PC-9 (cell line): ENCODE data around the gene SLC18B1. TPM values are rescaled to one million over a fixed set of nuclear protein-coding genes. Genes with fewer than 3 reads are reported as not detected.

Source experiments
- BruUV-seq: library from RNA; stranded (reverse); fragments of 400-500 nt; replicated peaks from 2 replicates; lab custom pipeline; 2021; lab: Mats Ljungman, UMichigan
- CTCF ChIA-PET: fragments of 300-600 bp; sonication (Branson Sonifier 250); formaldehyde crosslinking; loops from one replicate; lab custom pipeline; 2022; ENCODE audit warnings: antibody characterized with exemption; lab: Charles Lee
- POLR2A ChIA-PET: fragments of 300-600 bp; sonication (Branson Sonifier 250); formaldehyde crosslinking; loops from one replicate; lab custom pipeline; 2022; ENCODE audit warnings: antibody characterized with exemption; ENCODE audit not compliant: unreplicated experiment; lab: Charles Lee
- DNase-seq, 2 experiments: peaks; one replicate each; pipeline versions ENCODE4 v3.0.0 to v3.0.0-alpha.2; 2015 to 2022; ENCODE audit warnings: mixed read lengths in 1 of 2
- H2AFZ ChIP-seq: fragments of 200-600 bp; sonication (generic); 2 replicates; pipeline ENCODE4 v1.8.1; 2017; ENCODE audit warnings: antibody characterized with exemption
- H3F3A ChIP-seq: fragments of 200-600 bp; sonication (generic); 2 replicates; pipeline ENCODE4 v1.8.1; 2017; ENCODE audit warnings: antibody characterized with exemption, mild to moderate bottlenecking, low read depth; ENCODE audit not compliant: insufficient read depth
- H3K27ac ChIP-seq: fragments of 200-600 bp; sonication (generic); 2 replicates; pipeline ENCODE4 v1.6.1; 2016; ENCODE audit warnings: mixed run types
- H3K27me3 ChIP-seq: fragments of 200-600 bp; sonication (generic); 2 replicates; pipeline ENCODE4 v1.6.1; 2016; ENCODE audit warnings: low read depth, mixed run types; ENCODE audit not compliant: insufficient read depth
- H3K36me3 ChIP-seq: fragments of 200-600 bp; sonication (generic); 2 replicates; pipeline ENCODE4 v1.6.1; 2016; ENCODE audit warnings: low read depth, mixed run types
- H3K4me1 ChIP-seq: fragments of 200-600 bp; sonication (generic); replicated peaks from 2 replicates; pipeline ENCODE4 v1.6.1; 2016; ENCODE audit warnings: mixed run types; ENCODE audit not compliant: insufficient read depth
- H3K4me2 ChIP-seq: fragments of 200-600 bp; sonication (generic); 2 replicates; pipeline ENCODE4 v1.6.1; 2017; ENCODE audit warnings: mixed run types
- H3K4me3 ChIP-seq: fragments of 200-600 bp; sonication (generic); 2 replicates; pipeline ENCODE4 v1.6.1; 2016; ENCODE audit warnings: mixed run types
- H3K79me2 ChIP-seq: fragments of 200-600 bp; sonication (generic); 2 replicates; pipeline ENCODE4 v1.6.1; 2017; ENCODE audit warnings: low read depth, mixed run types
- H3K9me2 ChIP-seq: fragments of 200-600 bp; sonication (generic); 2 replicates; pipeline ENCODE4 v1.8.1; 2017; ENCODE audit warnings: mild to moderate bottlenecking; ENCODE audit not compliant: insufficient read depth
- H3K9me3 ChIP-seq: fragments of 200-600 bp; sonication (generic); 2 replicates; pipeline ENCODE4 v1.8.1; 2016; ENCODE audit warnings: low read depth; ENCODE audit not compliant: insufficient read depth
- H4K20me1 ChIP-seq: fragments of 200-600 bp; sonication (generic); 2 replicates; pipeline ENCODE4 v1.8.1; 2017; ENCODE audit not compliant: insufficient read depth
- EZH2 ChIP-seq: fragments of 200-600 bp; sonication (generic); IDR thresholded peaks from 2 replicates; pipeline ENCODE4 v1.8.0; 2017; ENCODE audit warnings: antibody characterized with exemption, low read depth
- intact Hi-C: fragments of 100-400 bp; cut with micrococcal nuclease; formaldehyde crosslinking; loops from one replicate; pipeline ENCODE4 v1.10.0; 2022; ENCODE audit not compliant: unreplicated experiment
- total RNA-seq: library from RNA; stranded (reverse); gene quantifications from 2 replicates; pipeline ENCODE4 v1.2.3, GENCODE V29; 2021
- TF ChIP-seq, protein P1 (sequence below): fragments of 200-600 bp; sonication (generic); conservative IDR thresholded peaks from 2 replicates; pipeline ENCODE4 v1.6.1; 2017; ENCODE audit warnings: mixed run types, antibody characterized with exemption, mild to moderate bottlenecking, moderate library complexity

SLC18B1 gene
- total RNA-seq, 1 experiment from 2014 or later = 18.0 TPM

DNA sequence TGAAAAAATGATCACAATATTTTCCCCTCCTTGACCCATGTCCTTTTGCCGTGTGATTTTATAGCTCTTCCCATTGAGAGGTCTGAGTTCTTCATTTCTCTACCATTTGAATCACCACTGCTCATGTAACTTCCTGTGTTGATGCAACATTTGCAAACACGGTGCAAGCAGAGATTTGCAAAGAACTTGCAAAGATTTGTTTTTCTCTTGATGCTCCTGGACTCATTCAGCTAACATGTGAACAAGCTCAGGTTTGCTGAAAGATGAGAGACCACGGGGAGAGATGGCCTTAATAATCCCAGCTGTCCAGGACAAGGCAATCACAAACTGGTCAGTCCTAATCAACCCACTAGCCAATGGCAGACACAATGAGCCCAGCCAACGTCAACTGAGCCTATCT lies 49.3 kb downstream of the SLC18B1 start:
- CTCF ChIA-PET = no interaction called here

DNA sequence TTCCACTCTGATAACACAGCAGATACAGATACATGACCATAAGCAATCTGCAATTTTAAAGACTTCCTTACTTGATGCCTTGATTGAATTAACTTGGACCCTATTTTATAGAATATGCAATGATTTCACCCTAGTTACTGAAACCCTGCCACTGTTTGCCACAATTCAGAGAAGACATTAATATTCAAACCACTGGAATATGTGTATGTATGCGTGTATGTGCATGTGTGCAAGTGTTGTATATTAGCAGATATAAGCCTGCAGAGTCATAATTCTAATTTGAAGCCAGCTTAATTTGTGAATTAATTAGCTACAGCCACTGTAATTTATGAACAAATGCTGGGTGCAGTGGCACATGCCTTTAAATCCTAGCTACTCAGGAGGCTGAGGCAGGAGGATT lies 50.0 kb downstream of the SLC18B1 start:
- DNase-seq = no peak
- Histone ChIP-seq H4K20me1 (no peaks in the 10 kb centered on the region), H3F3A (no peaks in the 10 kb centered on the region), H2AFZ (0 out of 2 replicates have a peak overlapping the region, but pooled peaks have one; percentile 31), H3K9me2 (no peaks in the 10 kb centered on the region), H3K4me2 (no peak overlapping the region), H3K79me2 (no peaks in the 10 kb centered on the region), H3K4me1 (no peaks in the 10 kb centered on the region), H3K9me3 (no peaks in the 10 kb centered on the region), H3K4me3 (no peak overlapping the region), H3K27ac (no peak overlapping the region), H3K36me3 (no peaks in the 10 kb centered on the region), H3K27me3 (no peaks in the 10 kb centered on the region)
- intact Hi-C loops = no loop called here
- no TSS peak for BruUV-seq
- TF ChIP-seq EZH2 = no peak
- TF ChIP-seq, protein P1, sequence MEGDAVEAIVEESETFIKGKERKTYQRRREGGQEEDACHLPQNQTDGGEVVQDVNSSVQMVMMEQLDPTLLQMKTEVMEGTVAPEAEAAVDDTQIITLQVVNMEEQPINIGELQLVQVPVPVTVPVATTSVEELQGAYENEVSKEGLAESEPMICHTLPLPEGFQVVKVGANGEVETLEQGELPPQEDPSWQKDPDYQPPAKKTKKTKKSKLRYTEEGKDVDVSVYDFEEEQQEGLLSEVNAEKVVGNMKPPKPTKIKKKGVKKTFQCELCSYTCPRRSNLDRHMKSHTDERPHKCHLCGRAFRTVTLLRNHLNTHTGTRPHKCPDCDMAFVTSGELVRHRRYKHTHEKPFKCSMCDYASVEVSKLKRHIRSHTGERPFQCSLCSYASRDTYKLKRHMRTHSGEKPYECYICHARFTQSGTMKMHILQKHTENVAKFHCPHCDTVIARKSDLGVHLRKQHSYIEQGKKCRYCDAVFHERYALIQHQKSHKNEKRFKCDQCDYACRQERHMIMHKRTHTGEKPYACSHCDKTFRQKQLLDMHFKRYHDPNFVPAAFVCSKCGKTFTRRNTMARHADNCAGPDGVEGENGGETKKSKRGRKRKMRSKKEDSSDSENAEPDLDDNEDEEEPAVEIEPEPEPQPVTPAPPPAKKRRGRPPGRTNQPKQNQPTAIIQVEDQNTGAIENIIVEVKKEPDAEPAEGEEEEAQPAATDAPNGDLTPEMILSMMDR = no peak
- ChIA-PET POLR2A (no interaction called here), CTCF (no interaction called here)

More for the DNA sequence above, 49.3 kb downstream of the SLC18B1 start:
- DNase-seq = no peak
- BruUV-seq = no TSS peak
- no peaks in the 10 kb centered on the region for H3K27me3 ChIP-seq
- POLR2A ChIA-PET = interaction anchor here (0.7 kb wide), 1 partner anchor 55 kb away, joined by 10 read pairs; no protein-coding TSS in a partner anchor
- no peaks in the 10 kb centered on the region for H3K36me3 ChIP-seq
- TF ChIP-seq, protein P1 = no peak
- TF ChIP-seq EZH2 = no peak
- H4K20me1 ChIP-seq = no peaks in the 10 kb centered on the region
- no peaks in the 10 kb centered on the region for H3K9me3 ChIP-seq
- no peak overlapping the region for H3K27ac ChIP-seq
- no peaks in the 10 kb centered on the region for H3F3A ChIP-seq
- H3K4me1 ChIP-seq = no peaks in the 10 kb centered on the region
- intact Hi-C loops = no loop called here
- no peaks in the 10 kb centered on the region for H3K79me2 ChIP-seq
- no peaks in the 10 kb centered on the region for H3K9me2 ChIP-seq
- no peak overlapping the region for H3K4me2 ChIP-seq
- H3K4me3 ChIP-seq = no peak overlapping the region
- H2AFZ ChIP-seq = peak overlapping the region; percentile 31; the same call in 1 of the 2 replicates

DNA sequence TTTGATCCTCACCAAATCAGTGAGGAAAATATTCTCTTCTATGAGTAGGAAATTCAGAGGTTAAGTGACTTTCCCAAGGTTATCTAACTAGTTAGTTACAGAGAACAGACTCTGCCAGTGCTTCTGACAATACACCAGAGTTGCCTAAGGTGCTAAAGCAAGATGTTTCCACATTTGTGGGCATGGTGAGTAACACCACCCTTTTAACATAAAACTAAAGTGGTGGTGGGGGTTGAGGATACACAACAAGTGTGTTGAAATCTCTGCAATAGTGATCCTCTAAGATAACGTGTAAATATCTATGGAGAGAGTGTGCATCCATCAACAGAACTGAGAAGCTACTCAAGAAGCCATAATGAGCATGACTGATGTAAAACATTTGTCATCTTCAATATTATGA lies 52.4 kb downstream of the SLC18B1 start:
- DNase-seq = peak in 1 of 2 experiments; percentile 49
- TF ChIP-seq, protein P1 = no peak
- TF ChIP-seq EZH2 = no peak
- intact Hi-C loops = no loop called here
- Histone ChIP-seq H3K9me2 (no peaks in the 10 kb centered on the region), H3K4me1 (no peaks in the 10 kb centered on the region), H3K79me2 (no peaks in the 10 kb centered on the region), H3K36me3 (no peaks in the 10 kb centered on the region), H3F3A (no peaks in the 10 kb centered on the region), H3K4me2 (no peak overlapping the region), H3K27ac (no peak overlapping the region), H4K20me1 (no peaks in the 10 kb centered on the region), H3K27me3 (no peaks in the 10 kb centered on the region), H3K9me3 (no peaks in the 10 kb centered on the region), H3K4me3 (no peak overlapping the region), H2AFZ (no peak overlapping the region)
- POLR2A ChIA-PET = no interaction called here
- CTCF ChIA-PET = no interaction called here
- BruUV-seq = no TSS peak
